Measurements from ENCODE around the gene PDE3A.

The PDE3A gene

DNA sequence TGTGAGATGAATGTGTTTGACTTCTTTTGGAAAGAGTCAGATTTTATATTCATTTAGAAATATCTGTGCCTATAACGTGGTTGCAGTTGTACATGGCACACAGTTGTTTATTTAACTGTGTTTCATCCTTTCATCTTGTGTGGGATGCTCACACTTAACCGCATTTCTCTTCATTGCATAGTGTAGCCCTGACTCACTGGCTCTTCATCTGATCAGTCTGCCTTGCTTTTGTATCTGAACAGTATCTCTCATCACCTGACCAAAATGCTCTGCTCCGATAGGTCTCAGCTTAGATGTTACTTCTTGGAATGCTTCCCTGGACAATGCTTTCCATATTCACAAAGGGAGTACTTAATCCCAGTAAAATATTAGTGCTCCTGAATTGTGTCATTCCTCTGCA, 83.4 kb downstream of the PDE3A start:
- TF ChIP-seq, protein P1, sequence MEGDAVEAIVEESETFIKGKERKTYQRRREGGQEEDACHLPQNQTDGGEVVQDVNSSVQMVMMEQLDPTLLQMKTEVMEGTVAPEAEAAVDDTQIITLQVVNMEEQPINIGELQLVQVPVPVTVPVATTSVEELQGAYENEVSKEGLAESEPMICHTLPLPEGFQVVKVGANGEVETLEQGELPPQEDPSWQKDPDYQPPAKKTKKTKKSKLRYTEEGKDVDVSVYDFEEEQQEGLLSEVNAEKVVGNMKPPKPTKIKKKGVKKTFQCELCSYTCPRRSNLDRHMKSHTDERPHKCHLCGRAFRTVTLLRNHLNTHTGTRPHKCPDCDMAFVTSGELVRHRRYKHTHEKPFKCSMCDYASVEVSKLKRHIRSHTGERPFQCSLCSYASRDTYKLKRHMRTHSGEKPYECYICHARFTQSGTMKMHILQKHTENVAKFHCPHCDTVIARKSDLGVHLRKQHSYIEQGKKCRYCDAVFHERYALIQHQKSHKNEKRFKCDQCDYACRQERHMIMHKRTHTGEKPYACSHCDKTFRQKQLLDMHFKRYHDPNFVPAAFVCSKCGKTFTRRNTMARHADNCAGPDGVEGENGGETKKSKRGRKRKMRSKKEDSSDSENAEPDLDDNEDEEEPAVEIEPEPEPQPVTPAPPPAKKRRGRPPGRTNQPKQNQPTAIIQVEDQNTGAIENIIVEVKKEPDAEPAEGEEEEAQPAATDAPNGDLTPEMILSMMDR (IDR thresholded peaks at IDR 0.05; ENCODE audit: control insufficient read depth, extremely low read depth, insufficient read depth), result no peak
- no peak overlapping the region for H3K4me3 ChIP-seq (ENCODE audit: low read depth, low read length)
- DNase-seq (ENCODE audit: low read depth), result no peak

DNA sequence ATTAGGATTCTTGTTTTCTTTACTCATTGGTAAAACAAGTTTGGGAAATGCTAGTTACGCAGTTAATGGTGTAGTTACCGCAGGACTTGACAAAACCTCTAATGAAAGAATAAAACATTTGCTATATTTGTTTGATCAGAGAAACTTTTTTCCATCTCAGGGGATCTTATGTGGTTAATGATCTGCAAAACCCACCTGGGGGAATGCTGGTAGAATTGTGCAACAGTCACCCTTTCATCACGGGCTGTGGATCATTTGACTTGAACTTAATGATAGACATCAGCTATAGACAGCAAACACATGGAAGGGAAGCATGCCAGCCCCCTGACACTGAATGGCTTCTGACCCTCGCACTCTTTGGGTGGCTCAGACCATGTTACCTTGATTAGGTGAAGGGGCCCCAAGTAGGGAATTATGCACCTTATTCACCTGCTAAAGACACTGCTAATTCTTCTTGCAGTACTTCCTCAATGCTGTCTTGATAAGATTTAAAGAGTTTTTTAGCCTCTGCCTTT, 84.2 kb downstream of the PDE3A start:
- H3K4me3 ChIP-seq (ENCODE audit: low read depth, low read length), result no peak overlapping the region
- TF ChIP-seq, protein P1 (IDR thresholded peaks at IDR 0.05; ENCODE audit: control insufficient read depth, extremely low read depth, insufficient read depth), result no peak

DNA sequence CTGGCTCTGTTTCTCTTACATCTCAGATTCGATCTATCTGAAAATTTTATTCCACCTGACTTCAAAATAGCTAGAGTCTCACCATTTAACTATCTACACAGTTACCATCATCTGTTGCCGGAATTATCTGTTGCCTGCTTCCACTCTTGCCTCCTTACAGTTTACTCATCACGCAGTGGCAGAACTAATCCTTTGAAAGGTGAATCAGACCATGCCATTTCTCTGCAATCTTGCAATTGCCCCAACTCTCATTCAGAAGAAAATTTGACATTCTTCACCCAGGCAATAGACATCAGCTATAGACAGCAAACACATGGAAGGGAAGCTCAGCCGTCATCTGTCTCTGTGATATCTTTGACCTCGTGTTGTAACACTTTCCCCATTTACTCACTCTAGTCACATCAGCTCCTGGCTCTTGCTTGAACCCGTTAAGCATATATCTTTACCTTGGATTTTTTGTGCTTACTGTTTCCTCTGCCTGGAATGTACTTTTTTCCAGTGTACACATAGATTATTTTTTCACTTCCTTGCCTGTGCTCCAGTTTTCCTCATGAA, 85.5 kb downstream of the PDE3A start:
- no peak overlapping the region for H3K4me3 ChIP-seq (ENCODE audit: low read depth, low read length)
- TF ChIP-seq, protein P1 (IDR thresholded peaks at IDR 0.05; ENCODE audit: control insufficient read depth, extremely low read depth, insufficient read depth), result no peak
- DNase-seq (ENCODE audit: low read depth), result no peak

More for the DNA sequence above, 84.2 kb downstream of the PDE3A start:
- DNase-seq (ENCODE audit: low read depth), result no peak

DNA sequence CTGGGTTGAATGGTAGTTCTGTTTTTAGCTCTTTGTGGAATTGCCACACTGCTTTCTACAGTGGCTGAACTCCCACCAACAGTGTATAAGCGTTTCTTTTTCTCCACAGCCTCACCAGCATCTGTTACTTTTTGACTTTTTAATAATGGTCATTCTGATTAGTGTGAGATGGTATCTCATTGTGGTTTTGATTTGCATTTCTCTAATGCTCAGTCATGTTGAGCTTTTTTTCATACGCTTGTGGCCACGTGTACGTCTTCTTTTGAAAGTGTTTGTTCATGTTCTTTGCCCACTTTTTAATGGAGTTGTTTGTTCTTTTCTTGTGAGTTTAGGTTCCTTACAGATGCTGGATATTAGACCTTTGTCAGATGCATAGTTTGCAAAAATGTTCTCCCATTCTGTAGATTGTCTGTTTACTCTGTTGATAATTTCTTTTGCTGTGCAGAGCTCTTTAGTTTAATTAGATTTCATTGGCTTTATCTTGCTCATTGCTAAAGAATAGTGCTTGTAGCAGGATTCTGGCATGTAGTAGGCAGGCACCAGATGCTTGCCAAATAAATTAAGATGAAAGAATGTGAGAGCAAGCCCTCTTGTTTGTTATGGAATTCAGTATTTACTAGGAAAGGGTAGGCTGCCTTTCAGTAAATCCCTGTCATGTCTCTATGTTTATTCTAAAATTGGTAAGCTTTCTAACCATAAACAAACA, 86.8 kb downstream of the PDE3A start:
- no peak overlapping the region for H3K4me3 ChIP-seq (ENCODE audit: low read depth, low read length)
- DNase-seq (ENCODE audit: low read depth), result no peak
- TF ChIP-seq, protein P1 (IDR thresholded peaks at IDR 0.05; ENCODE audit: control insufficient read depth, extremely low read depth, insufficient read depth), result no peak

DNA sequence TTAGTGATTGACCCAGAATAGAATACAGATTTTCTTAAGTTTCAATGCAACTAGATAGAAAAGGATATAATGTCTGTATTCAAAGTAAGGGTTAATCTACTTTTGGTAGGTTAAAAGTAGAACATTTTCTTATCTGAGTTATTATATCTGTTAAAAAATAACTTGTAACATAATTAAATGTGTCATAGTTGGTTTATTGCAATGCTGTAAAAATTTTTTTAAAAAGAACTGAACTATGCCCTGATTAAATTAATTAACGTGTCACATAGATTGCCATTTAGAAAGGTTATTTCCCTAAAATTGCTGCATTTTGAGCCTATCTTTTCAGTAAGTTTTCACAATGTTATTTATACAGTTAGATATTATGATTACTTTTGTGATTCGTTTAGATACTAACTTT, 89.2 kb downstream of the PDE3A start:
- DNase-seq (ENCODE audit: low read depth), result no peak
- TF ChIP-seq, protein P1 (IDR thresholded peaks at IDR 0.05; ENCODE audit: control insufficient read depth, extremely low read depth, insufficient read depth), result no peak
- H3K4me3 ChIP-seq (ENCODE audit: low read depth, low read length), result no peak overlapping the region

DNA sequence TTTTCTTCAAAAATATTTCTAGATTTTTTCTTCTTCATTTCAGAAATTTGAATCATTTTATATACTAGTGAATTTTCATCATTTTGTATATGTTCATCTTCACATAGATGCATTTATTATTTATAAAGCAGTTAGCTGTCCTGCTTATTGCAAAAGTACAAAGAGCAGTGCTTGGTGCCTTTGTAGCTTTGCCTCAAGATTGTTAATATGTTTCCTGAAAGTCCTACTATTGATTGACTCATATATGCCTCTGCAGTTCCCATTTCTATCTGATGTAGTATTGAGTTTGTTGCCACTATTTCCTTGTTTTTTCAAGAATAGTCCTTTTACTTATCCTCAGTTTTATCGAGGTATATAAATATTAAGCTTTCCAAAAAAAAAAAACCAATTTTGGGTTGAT, 89.7 kb downstream of the PDE3A start:
- TF ChIP-seq, protein P1 (IDR thresholded peaks at IDR 0.05; ENCODE audit: control insufficient read depth, extremely low read depth, insufficient read depth), result no peak
- no peak overlapping the region for H3K4me3 ChIP-seq (ENCODE audit: low read depth, low read length)
- no peak for DNase-seq (ENCODE audit: low read depth)
